GM19372 (cell line): ENCODE measurements around the gene JPH4.

ENCODE experiments used
- ATAC-seq: cut with Tn5 transposase; IDR thresholded peaks from one replicate; pipeline ENCODE4 v1.9.1; 2021; ENCODE audit warnings: mild to moderate bottlenecking, low read depth, moderate library complexity; ENCODE audit not compliant: unreplicated experiment

JPH4 gene

GRCh38 chr14:23565626-23566025, 13.0 kb downstream of the JPH4 start:
- no peak for ATAC-seq

- no peak for ATAC-seq
Observed at GRCh38 chr14:23564876-23565275, 13.7 kb downstream of the JPH4 start.

GRCh38 chr14:23564181-23564812, 14.3 kb downstream of the JPH4 start:
- no peak for ATAC-seq

- ATAC-seq: no peak
Observed at GRCh38 chr14:23563473-23564180, 15.0 kb downstream of the JPH4 start.

- ATAC-seq: no peak
Observed at GRCh38 chr14:23562822-23563472, 15.6 kb downstream of the JPH4 start.

GRCh38 chr14:23561873-23562821, 16.4 kb downstream of the JPH4 start:
- no peak for ATAC-seq

- no peak for ATAC-seq
Observed at GRCh38 chr14:23561259-23561658, 17.3 kb downstream of the JPH4 start.

- no peak for ATAC-seq
Observed at GRCh38 chr14:23559926-23560520, 18.6 kb downstream of the JPH4 start.

GRCh38 chr14:23559010-23559925, 19.3 kb downstream of the JPH4 start:
- ATAC-seq: no peak

GRCh38 chr14:23558346-23559009, 20.1 kb downstream of the JPH4 start:
- no peak for ATAC-seq

GRCh38 chr14:23557946-23558345, 20.6 kb downstream of the JPH4 start:
- no peak for ATAC-seq

- no peak for ATAC-seq
Observed at GRCh38 chr14:23557521-23557920, 21.1 kb downstream of the JPH4 start.

GRCh38 chr14:23556700-23557440, 21.7 kb downstream of the JPH4 start:
- ATAC-seq: no peak

- peak; percentile 78 for ATAC-seq
Observed at GRCh38 chr14:23555882-23556699, 22.5 kb downstream of the JPH4 start, which contains the start of gene THTPA. TSS of gene THTPA (plus strand) at chr14:23556271. CDS start at chr14:23556758, 487 bp downstream.

GRCh38 chr14:23555533-23555881, 23.1 kb downstream of the JPH4 start:
- no peak for ATAC-seq

- ATAC-seq: peak; percentile 42
Observed at GRCh38 chr14:23551266-23552028, 27.1 kb downstream of the JPH4 start, which contains the start of gene ZFHX2. TSS of gene ZFHX2 (minus strand) at chr14:23551765. CDS start at chr14:23535325, 16,440 bp downstream.
